Renal cortex interstitium (tissue), 3 donors: Measurements from ENCODE around the gene CEP95. TPM values are rescaled to one million over a fixed set of nuclear protein-coding genes. Genes with fewer than 3 reads are reported as not detected.

Experiments
- polyA plus RNA-seq, 3 donors: library from polyadenylated mRNA; unstranded; fragments of 120-200 nt; gene quantifications; one replicate each; pipeline ENCODE4 v1.2.1, GENCODE V29; 2013; ENCODE audit not compliant: insufficient read length in 3 of 3

The CEP95 gene
- polyA plus RNA-seq, 3 donors: 91.7 to 181 (median 109) TPM

Other genes starting within 250 kb of the CEP95 start
- gene TEX2, start 243.7 kb upstream of the CEP95 start, polyA plus RNA-seq: 10 to 100 TPM; 24.3 to 26.1 (median 24.6) TPM
- gene PECAM1, start 116.1 kb upstream of the CEP95 start, polyA plus RNA-seq: 100 to 1,000 TPM; 112 to 119 (median 115) TPM
- gene MILR1, start 57.9 kb upstream of the CEP95 start, polyA plus RNA-seq: 1 to 10 TPM; 2.9 to 3.0 (median 2.9) TPM
- 10 to 100 TPM; 26.8 to 51.5 (median 31.7) TPM for gene POLG2, start 9.9 kb upstream of the CEP95 start, polyA plus RNA-seq
- gene DDX5, start 688 bp upstream of the CEP95 start, polyA plus RNA-seq: 100 to 1,000 TPM; 753 to 939 (median 768) TPM
- gene SMURF2, start 155.3 kb downstream of the CEP95 start, polyA plus RNA-seq: 10 to 100 TPM; 32.2 to 37.2 (median 32.7) TPM